GM21381 (cell line): ENCODE measurements around the gene CLDN6.
A peak's percentile ranks its signal among the peaks of the same experiment; 100 is the strongest.

Source experiments
- ATAC-seq: cut with Tn5 transposase; IDR thresholded peaks from one replicate; pipeline ENCODE4 v1.9.1; 2021; ENCODE audit warnings: mild to moderate bottlenecking, moderate library complexity; ENCODE audit not compliant: unreplicated experiment

The CLDN6 gene

GRCh38 chr16:2974319-2975056 lies 43.5 kb downstream of the CLDN6 start:
- no peak for ATAC-seq

GRCh38 chr16:2973605-2974318 lies 44.2 kb downstream of the CLDN6 start:
- ATAC-seq = no peak

GRCh38 chr16:2973093-2973492 lies 44.9 kb downstream of the CLDN6 start:
- no peak for ATAC-seq

DNA sequence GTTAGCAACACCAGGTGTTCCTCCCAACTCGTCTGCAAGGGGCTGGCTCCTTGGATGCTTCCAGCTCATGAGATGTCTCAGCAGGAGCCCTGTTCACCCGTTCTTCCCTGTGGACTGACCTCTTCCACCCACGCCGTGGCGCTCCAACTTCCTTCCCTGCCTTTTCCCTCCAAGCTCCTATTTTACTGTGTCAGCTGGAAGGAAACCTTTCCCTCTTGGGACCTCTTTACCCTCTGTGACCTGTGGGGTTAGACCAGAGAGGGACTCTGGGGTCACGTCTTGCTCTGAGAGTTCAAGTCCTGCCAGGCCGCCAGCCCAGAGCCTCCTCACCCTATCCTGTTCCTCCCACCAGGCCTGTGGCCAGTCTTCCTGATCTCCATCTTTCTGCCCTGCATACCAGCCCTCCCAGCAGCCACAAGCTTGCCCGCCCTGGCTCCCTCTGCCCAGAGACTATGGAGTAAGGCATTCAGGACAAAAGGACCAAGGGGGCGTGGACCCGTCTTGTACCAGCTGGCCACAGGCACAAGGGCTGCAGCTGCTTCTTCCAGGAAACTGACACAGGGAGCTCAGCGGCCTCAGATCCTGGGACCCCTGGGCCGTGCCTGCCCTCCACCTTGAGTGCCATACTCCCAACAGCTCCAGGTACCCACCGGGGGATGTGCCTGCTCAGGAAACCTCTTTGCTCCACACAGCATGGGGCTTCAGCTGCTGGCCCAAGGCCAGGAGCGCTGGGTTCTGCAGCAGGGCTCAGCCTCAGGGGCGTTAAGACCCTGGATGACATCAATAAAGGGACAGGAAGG lies 45.8 kb downstream of the CLDN6 start:
- no peak for ATAC-seq

DNA sequence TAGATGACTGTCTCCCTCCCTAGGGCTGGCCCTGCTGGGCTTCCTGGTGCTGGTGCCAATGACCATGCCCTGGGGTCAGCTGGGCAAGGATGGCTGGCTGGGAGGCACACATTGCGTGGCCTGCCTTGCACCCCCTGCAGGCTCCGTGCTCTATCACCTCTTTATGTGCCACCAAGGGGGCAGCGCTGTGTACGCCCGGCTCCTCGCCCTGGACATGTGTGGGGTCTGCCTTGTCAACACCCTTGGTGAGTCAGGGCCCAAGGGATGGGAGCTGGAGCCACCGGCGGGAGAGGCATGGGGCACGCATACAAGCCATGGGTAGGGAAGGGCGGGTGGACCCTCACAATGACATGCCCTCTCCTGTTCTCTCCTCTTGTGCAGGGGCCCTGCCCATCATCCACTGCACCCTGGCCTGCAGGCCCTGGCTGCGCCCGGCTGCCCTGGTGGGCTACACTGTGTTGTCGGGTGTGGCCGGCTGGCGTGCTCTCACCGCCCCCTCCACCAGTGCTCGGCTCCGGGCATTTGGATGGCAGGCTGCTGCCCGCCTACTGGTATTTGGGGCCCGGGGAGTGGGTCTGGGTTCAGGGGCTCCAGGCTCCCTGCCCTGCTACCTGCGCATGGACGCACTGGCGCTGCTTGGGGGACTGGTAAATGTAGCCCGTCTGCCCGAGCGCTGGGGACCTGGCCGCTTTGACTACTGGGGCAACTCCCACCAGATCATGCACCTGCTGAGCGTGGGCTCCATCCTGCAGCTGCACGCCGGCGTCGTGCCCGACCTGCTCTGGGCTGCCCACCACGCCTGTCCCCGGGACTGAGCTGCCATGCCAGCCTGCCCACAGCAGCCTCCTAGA lies 46.6 kb downstream of the CLDN6 start:
- no peak for ATAC-seq

- ATAC-seq = no peak
These were observed 47.4 kb downstream of the CLDN6 start for GRCh38 chr16:2970563-2970962.

GRCh38 chr16:2969545-2970521 lies 48.1 kb downstream of the CLDN6 start:
- peak; percentile 15 for ATAC-seq

- ATAC-seq = peak; percentile 76
These were observed 49.0 kb downstream of the CLDN6 start, which contains the start of gene PAQR4 for GRCh38 chr16:2968738-2969544. Gene PAQR4 (plus strand): TSS chr16:2969348. CDS start chr16:2969675, 327 bp downstream.

DNA sequence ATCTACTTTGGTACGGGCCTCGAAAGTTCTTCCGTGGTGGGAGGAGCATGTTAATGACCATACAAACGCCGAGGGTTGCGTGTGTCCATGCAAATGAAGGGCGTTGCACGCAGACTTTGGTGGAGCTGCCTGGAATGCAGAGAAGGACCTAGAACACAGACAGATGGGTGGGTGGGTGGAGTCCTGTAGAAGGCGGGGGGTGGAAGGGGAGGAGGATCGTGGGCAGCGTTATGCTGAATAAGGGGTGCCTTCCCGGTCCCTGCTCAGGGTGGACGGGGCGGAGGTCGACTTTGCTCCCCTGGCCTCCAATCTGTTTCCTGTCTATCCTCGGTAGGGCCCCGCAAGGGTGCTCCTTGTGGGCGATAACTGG lies 49.6 kb downstream of the CLDN6 start:
- no peak for ATAC-seq

DNA sequence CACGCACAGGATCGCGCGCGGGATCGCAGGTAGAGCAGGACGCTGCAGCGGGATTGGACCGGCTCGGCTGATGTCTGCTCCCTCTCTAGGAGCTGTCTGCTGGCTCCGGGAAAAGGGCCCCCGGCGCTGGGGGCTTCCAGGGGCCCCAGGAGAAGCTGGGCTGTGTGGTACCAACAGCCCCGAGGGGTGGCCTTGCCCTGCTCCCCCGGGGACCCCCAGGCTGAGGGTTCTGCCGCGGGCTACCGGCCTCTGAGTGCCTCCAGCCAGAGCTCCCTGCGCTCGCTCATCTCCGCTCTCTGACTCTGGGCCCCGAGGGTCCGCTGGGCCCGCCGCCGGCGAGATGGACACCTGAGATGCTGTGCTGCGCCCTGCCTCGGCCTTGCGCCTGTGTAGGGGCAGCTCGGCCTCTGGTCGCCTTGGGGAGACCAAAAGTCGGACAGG lies 50.2 kb downstream of the CLDN6 start:
- no peak for ATAC-seq

DNA sequence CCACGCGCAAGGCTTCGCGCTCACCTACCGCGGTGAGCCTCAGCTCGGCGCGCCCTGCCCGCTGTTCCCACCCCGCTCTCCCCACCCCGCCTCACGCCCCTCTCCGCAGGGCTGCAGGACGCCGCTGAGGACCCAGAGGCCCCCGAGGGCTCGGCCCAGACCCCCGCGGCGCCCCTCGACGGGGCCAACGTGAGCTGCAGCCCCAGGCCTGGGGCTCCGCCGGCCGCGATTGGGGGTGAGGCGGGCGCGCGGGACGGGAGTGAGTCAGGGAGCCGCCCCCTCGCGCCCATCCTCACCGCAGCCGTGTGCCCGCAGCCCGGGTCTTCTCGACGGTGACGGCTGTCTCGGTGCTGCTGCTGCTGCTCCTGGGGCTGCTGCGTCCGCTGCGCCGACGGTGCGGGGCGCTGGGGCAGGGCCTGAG lies 50.8 kb downstream of the CLDN6 start:
- no peak for ATAC-seq

DNA sequence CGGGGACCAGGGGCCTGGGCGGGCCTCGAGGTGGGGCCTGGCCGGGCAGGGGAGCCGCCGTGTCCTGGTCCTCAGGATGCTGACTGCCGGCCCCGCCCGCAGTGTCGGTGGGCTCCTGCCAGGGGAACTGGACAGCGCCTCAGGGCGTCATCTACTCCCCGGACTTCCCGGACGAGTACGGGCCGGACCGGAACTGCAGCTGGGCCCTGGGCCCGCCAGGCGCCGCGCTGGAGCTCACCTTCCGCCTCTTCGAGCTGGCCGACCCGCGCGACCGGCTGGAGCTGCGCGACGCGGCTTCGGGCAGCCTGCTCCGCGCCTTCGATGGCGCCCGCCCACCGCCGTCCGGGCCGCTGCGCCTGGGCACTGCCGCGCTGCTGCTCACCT lies 51.2 kb downstream of the CLDN6 start:
- no peak for ATAC-seq

- ATAC-seq = no peak
These were observed 51.8 kb downstream of the CLDN6 start for GRCh38 chr16:2966043-2966807.
